Lower lobe of right lung (tissue), 2 donors: Measurements from ENCODE around the gene ARSG. TPM values are rescaled to one million over a fixed set of nuclear protein-coding genes. Genes with fewer than 3 reads are reported as not detected.
A peak's percentile ranks its signal among the peaks of the same experiment; 100 is the strongest.

Source experiments
- ATAC-seq, 2 donors: fragments of 200-7000 bp; cut with Tn5 transposase; one replicate each; pipeline ENCODE4 v1.9.1; 2020 to 2022; ENCODE audit warnings: mild to moderate bottlenecking in 2 of 2, moderate library complexity in 2 of 2
- DNase-seq: peaks from one replicate; pipeline ENCODE4 v3.0.0-alpha.2; 2020
- H3K27ac ChIP-seq: fragments of 200-600 bp; one replicate; pipeline ENCODE4 v1.8.0; 2022
- H3K27me3 ChIP-seq: fragments of 200-600 bp; one replicate; pipeline ENCODE4 v1.8.0; 2022; ENCODE audit warnings: low read depth
- H3K36me3 ChIP-seq: fragments of 200-600 bp; one replicate; pipeline ENCODE4 v1.8.0; 2022; ENCODE audit warnings: mild to moderate bottlenecking
- H3K4me1 ChIP-seq: fragments of 200-600 bp; one replicate; pipeline ENCODE4 v1.8.0; 2022
- H3K4me3 ChIP-seq: fragments of 200-600 bp; one replicate; pipeline ENCODE4 v1.8.0; 2022; ENCODE audit warnings: mild to moderate bottlenecking
- H3K9me3 ChIP-seq: fragments of 200-600 bp; one replicate; pipeline ENCODE4 v1.8.0; 2022
- CTCF ChIP-seq: fragments of 200-600 bp; IDR thresholded peaks from one replicate; pipeline ENCODE4 v1.8.0; 2022; ENCODE audit warnings: antibody characterized with exemption, mild to moderate bottlenecking
- intact Hi-C: fragments of 100-400 bp; cut with DNase I; formaldehyde crosslinking; loops from one replicate; pipeline ENCODE4 v1.11.0; 2022
- total RNA-seq: library from RNA; stranded (reverse); fragmentation: NEBNext Ultra II Directional; extraction: Animal tissue kit (Norgen Biotek cat#: 25700); gene quantifications from one replicate; pipeline ENCODE4 v1.2.1, GENCODE V29; 2021
- donor health status: DM: no; HTN: yes; CAD: no; lungs with severe emphysema.

ARSG gene
- total RNA-seq, 1 donor from 2014 or later = 4.2 TPM

GRCh38 chr17:68387435-68388218, 96.3 kb downstream of the ARSG start:
- intact Hi-C loops = no loop called here
- no peak for TF ChIP-seq CTCF
- peaks cover 31% of the 10 kb centered on the region for H3K4me1 ChIP-seq
- ATAC-seq = no peak
- H3K27me3 ChIP-seq = no peaks in the 10 kb centered on the region
- no peak overlapping the region for H3K27ac ChIP-seq
- no peak overlapping the region for H3K4me3 ChIP-seq
- no peaks in the 10 kb centered on the region for H3K9me3 ChIP-seq
- DNase-seq = no peak
- H3K36me3 ChIP-seq = no peaks in the 10 kb centered on the region

GRCh38 chr17:68389041-68389440, 97.7 kb downstream of the ARSG start:
- no peak for TF ChIP-seq CTCF
- intact Hi-C loops = no loop called here
- ATAC-seq = no peak
- H3K9me3 ChIP-seq = no peaks in the 10 kb centered on the region
- H3K36me3 ChIP-seq = no peaks in the 10 kb centered on the region
- H3K27ac ChIP-seq = no peak overlapping the region
- H3K4me1 ChIP-seq = peaks cover 17% of the 10 kb centered on the region
- no peak overlapping the region for H3K4me3 ChIP-seq
- no peak for DNase-seq
- no peaks in the 10 kb centered on the region for H3K27me3 ChIP-seq

GRCh38 chr17:68390888-68391545, 99.7 kb downstream of the ARSG start:
- H3K36me3 ChIP-seq = no peaks in the 10 kb centered on the region
- peaks cover 5% of the 10 kb centered on the region for H3K4me1 ChIP-seq
- H3K9me3 ChIP-seq = no peaks in the 10 kb centered on the region
- peak overlapping the region; percentile 56 for H3K27ac ChIP-seq
- DNase-seq (no peak), ATAC-seq (no peak)
- no peaks in the 10 kb centered on the region for H3K27me3 ChIP-seq
- no peak overlapping the region for H3K4me3 ChIP-seq
- intact Hi-C loops = no loop called here
- no peak for TF ChIP-seq CTCF

- Histone ChIP-seq H3K27ac (peak overlapping the region; percentile 56), H3K4me3 (no peak overlapping the region), H3K4me1 (no peaks in the 10 kb centered on the region), H3K27me3 (no peaks in the 10 kb centered on the region), H3K36me3 (no peaks in the 10 kb centered on the region), H3K9me3 (no peaks in the 10 kb centered on the region)
- TF ChIP-seq CTCF = no peak
- ATAC-seq = peak; percentile 11 to 53
- no peak for DNase-seq
- intact Hi-C loops = no loop called here
These were observed 100.4 kb downstream of the ARSG start for GRCh38 chr17:68391561-68392268.

GRCh38 chr17:68394608-68395331, 103.5 kb downstream of the ARSG start:
- no peak for DNase-seq
- H3K4me1 ChIP-seq = peaks cover 15% of the 10 kb centered on the region
- no peak overlapping the region for H3K4me3 ChIP-seq
- ATAC-seq = no peak
- intact Hi-C loops = no loop called here
- no peak overlapping the region for H3K27ac ChIP-seq
- no peaks in the 10 kb centered on the region for H3K36me3 ChIP-seq
- H3K9me3 ChIP-seq = no peaks in the 10 kb centered on the region
- no peak for TF ChIP-seq CTCF
- no peaks in the 10 kb centered on the region for H3K27me3 ChIP-seq
